Measurements from ENCODE around the gene RASSF5. TPM values are rescaled to one million over a fixed set of nuclear protein-coding genes. Genes with fewer than 3 reads are reported as not detected.

The RASSF5 gene
- total RNA-seq, 1 experiment from 2014 or later = 12.4 TPM

DNA sequence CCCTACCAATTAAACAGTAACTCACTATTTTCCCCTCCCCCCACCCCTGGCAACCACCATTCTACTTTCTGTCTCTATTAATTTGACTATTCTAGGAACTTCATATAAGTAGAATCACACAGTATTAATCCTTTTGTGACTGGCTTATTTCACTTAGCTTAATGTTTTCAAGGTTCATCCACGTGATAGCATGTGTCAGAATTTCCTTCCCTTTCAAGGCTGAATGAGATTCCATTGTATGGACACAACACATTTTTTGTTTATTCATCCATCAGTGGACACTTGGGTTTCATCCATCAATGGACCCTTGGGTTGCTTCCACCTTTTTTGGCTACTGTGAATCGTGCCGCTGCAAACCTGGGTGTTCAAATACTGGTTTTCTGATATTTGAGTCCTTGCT, 63.2 kb downstream of the RASSF5 start:
- DNase-seq = no peak
- H3F3A ChIP-seq (ENCODE audit: insufficient read depth, low read depth) = no peaks in the 10 kb centered on the region
- POLR2A ChIA-PET (ENCODE audit: unreplicated experiment) = no interaction called here
- TF ChIP-seq, protein P1, sequence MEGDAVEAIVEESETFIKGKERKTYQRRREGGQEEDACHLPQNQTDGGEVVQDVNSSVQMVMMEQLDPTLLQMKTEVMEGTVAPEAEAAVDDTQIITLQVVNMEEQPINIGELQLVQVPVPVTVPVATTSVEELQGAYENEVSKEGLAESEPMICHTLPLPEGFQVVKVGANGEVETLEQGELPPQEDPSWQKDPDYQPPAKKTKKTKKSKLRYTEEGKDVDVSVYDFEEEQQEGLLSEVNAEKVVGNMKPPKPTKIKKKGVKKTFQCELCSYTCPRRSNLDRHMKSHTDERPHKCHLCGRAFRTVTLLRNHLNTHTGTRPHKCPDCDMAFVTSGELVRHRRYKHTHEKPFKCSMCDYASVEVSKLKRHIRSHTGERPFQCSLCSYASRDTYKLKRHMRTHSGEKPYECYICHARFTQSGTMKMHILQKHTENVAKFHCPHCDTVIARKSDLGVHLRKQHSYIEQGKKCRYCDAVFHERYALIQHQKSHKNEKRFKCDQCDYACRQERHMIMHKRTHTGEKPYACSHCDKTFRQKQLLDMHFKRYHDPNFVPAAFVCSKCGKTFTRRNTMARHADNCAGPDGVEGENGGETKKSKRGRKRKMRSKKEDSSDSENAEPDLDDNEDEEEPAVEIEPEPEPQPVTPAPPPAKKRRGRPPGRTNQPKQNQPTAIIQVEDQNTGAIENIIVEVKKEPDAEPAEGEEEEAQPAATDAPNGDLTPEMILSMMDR (conservative IDR thresholded peaks at IDR 0.05) = no peak
- TF ChIP-seq EZH2 (IDR thresholded peaks at IDR 0.05; ENCODE audit: low read depth) = no peak
- no peaks in the 10 kb centered on the region for H4K20me1 ChIP-seq (ENCODE audit: insufficient read depth)
- no peak overlapping the region for H3K4me3 ChIP-seq
- no peaks in the 10 kb centered on the region for H3K36me3 ChIP-seq (ENCODE audit: low read depth)
- H3K4me2 ChIP-seq = no peak overlapping the region
- intact Hi-C loops (cut with micrococcal nuclease; ENCODE audit: unreplicated experiment) = no loop called here
- no peaks in the 10 kb centered on the region for H3K9me3 ChIP-seq (ENCODE audit: insufficient read depth, low read depth)
- no peak overlapping the region for H3K27ac ChIP-seq
- no peaks in the 10 kb centered on the region for H3K4me1 ChIP-seq (replicated peaks; ENCODE audit: insufficient read depth)
- no peak overlapping the region for H2AFZ ChIP-seq
- H3K27me3 ChIP-seq (ENCODE audit: insufficient read depth, low read depth) = no peaks in the 10 kb centered on the region
- CTCF ChIA-PET = no interaction called here
- no TSS peak for BruUV-seq (replicated peaks)
- H3K9me2 ChIP-seq (ENCODE audit: insufficient read depth) = no peaks in the 10 kb centered on the region
- H3K79me2 ChIP-seq (ENCODE audit: low read depth) = no peaks in the 10 kb centered on the region

DNA sequence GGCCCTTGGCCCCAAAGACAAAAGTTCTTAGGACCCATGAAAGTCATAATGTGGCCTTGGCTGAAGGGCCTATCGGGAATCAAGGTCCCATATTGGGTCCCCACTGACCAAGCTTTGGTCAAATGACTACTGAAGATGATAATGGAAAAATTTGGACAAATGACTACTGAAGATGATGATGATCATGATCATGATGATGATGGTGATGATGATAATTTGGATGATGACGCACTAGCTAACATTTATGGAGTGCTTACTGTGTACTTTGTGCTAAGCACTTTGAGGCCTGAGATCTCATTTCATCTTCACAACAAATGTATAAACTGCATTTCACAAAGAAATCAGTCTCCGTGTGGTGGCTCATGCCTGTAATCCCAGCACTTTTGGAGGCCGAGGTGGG, 65.5 kb downstream of the RASSF5 start:
- Histone ChIP-seq H3K36me3 (ENCODE audit: low read depth) (no peaks in the 10 kb centered on the region), H3K27me3 (ENCODE audit: insufficient read depth, low read depth) (no peaks in the 10 kb centered on the region), H3K4me2 (no peak overlapping the region), H3K9me2 (ENCODE audit: insufficient read depth) (no peaks in the 10 kb centered on the region), H4K20me1 (ENCODE audit: insufficient read depth) (no peaks in the 10 kb centered on the region), H3K27ac (no peak overlapping the region), H3K4me3 (no peak overlapping the region), H3K9me3 (ENCODE audit: insufficient read depth, low read depth) (no peaks in the 10 kb centered on the region), H3F3A (ENCODE audit: insufficient read depth, low read depth) (no peaks in the 10 kb centered on the region), H2AFZ (no peak overlapping the region), H3K4me1 (replicated peaks; ENCODE audit: insufficient read depth) (no peaks in the 10 kb centered on the region), H3K79me2 (ENCODE audit: low read depth) (no peaks in the 10 kb centered on the region)
- no peak for TF ChIP-seq EZH2 (IDR thresholded peaks at IDR 0.05; ENCODE audit: low read depth)
- TF ChIP-seq, protein P1 (conservative IDR thresholded peaks at IDR 0.05) = no peak
- CTCF ChIA-PET = no interaction called here
- POLR2A ChIA-PET (ENCODE audit: unreplicated experiment) = no interaction called here
- no peak for DNase-seq
- BruUV-seq (replicated peaks) = no TSS peak
- intact Hi-C loops (cut with micrococcal nuclease; ENCODE audit: unreplicated experiment) = no loop called here

DNA sequence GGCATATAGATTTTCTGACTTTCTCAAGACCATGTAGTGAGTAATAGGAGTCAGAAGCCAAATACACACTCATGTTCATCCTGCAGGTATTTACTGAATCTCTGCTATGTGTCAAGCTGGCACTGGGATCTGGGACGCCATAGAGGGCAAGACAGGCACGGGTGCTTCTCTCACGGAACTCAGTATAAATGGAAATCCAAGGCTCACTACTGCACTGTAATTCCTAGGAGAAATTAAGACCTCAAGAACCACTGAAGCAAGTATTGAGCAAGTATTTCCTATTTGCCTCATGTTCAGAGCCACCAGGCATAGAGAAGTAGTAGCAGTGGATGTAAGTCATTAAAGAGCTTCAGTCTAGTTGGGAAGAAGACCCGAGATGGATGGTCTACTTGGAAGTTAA, 66.0 kb downstream of the RASSF5 start:
- Histone ChIP-seq H3K4me2 (no peak overlapping the region), H3F3A (ENCODE audit: insufficient read depth, low read depth) (no peaks in the 10 kb centered on the region), H3K27me3 (ENCODE audit: insufficient read depth, low read depth) (no peaks in the 10 kb centered on the region), H3K4me1 (replicated peaks; ENCODE audit: insufficient read depth) (no peaks in the 10 kb centered on the region), H2AFZ (no peak overlapping the region), H3K4me3 (no peak overlapping the region), H4K20me1 (ENCODE audit: insufficient read depth) (no peaks in the 10 kb centered on the region), H3K9me2 (ENCODE audit: insufficient read depth) (no peaks in the 10 kb centered on the region), H3K79me2 (ENCODE audit: low read depth) (no peaks in the 10 kb centered on the region), H3K27ac (no peak overlapping the region), H3K9me3 (ENCODE audit: insufficient read depth, low read depth) (no peaks in the 10 kb centered on the region), H3K36me3 (ENCODE audit: low read depth) (no peaks in the 10 kb centered on the region)
- no peak for DNase-seq
- no TSS peak for BruUV-seq (replicated peaks)
- TF ChIP-seq EZH2 (IDR thresholded peaks at IDR 0.05; ENCODE audit: low read depth) = no peak
- TF ChIP-seq, protein P1 (conservative IDR thresholded peaks at IDR 0.05) = no peak
- ChIA-PET POLR2A (ENCODE audit: unreplicated experiment) (no interaction called here), CTCF (no interaction called here)
- intact Hi-C loops (cut with micrococcal nuclease; ENCODE audit: unreplicated experiment) = no loop called here

Data from PC-9 (cell line).